Measurements from ENCODE around the gene PDLIM5. TPM values are rescaled to one million over a fixed set of nuclear protein-coding genes. Genes with fewer than 3 reads are reported as not detected.
"Not testable (repeated sequence)": the region's sequence is repeated elsewhere in the genome, so short reads cannot be mapped to it uniquely, and the experiment has no call there.

PDLIM5 gene
- total RNA-seq, 2 experiments from 2014 or later = 6.3 to 12.6 TPM

DNA sequence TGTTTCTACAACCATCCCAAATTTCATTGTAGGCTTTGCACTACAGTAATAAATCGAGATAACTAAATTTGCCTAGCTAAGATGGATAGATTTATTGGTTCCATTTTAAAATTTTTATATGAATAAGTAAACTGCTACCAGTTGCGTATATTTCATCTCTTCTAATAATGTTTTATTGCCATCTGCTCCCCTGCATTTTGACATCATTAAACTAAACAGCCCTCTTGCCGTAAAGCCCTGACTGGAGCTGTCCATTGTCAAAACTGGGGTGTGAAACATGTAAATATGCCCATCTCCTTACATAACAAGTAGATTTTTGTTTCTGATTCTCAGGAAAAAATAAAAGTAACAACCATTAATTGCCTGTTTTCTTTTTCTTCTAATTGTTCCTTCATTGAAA lies 175.2 kb downstream of the PDLIM5 start:
- Histone ChIP-seq H3K9me3 (ENCODE audit: low read length) (no peaks in the 10 kb centered on the region), H2AFZ (ENCODE audit: low read length) (no peak overlapping the region), H3K4me2 (ENCODE audit: low read length) (no peak overlapping the region), H3K27ac (ENCODE audit: low read depth, low read length, poor library complexity, severe bottlenecking) (no peak overlapping the region), H4K20me1 (ENCODE audit: insufficient read depth, low read length) (no peaks in the 10 kb centered on the region), H3K4me3 (ENCODE audit: low read depth, low read length, poor library complexity, severe bottlenecking) (no peak overlapping the region), H3K9me2 (ENCODE audit: insufficient read depth, low read length) (no peaks in the 10 kb centered on the region), H3K4me1 (ENCODE audit: insufficient read depth, low read length, poor library complexity, severe bottlenecking) (no peaks in the 10 kb centered on the region), H3K36me3 (ENCODE audit: insufficient read depth, low read length) (no peaks in the 10 kb centered on the region), H3K79me2 (ENCODE audit: insufficient read depth, low read depth, low read length) (no peaks in the 10 kb centered on the region)
- intact Hi-C loops (cut with micrococcal nuclease; ENCODE audit: unreplicated experiment) = no loop called here
- no TSS peak for BruUV-seq (replicated peaks)
- DNase-seq (ENCODE audit: low spot score) = no peak
- ChIA-PET POLR2A (interaction anchor here (0.9 kb wide), 1 partner anchor 86 kb away, joined by 3 read pairs; no protein-coding TSS in a partner anchor), CTCF (ENCODE audit: unreplicated experiment) (no interaction called here)
- TF ChIP-seq, protein P1, sequence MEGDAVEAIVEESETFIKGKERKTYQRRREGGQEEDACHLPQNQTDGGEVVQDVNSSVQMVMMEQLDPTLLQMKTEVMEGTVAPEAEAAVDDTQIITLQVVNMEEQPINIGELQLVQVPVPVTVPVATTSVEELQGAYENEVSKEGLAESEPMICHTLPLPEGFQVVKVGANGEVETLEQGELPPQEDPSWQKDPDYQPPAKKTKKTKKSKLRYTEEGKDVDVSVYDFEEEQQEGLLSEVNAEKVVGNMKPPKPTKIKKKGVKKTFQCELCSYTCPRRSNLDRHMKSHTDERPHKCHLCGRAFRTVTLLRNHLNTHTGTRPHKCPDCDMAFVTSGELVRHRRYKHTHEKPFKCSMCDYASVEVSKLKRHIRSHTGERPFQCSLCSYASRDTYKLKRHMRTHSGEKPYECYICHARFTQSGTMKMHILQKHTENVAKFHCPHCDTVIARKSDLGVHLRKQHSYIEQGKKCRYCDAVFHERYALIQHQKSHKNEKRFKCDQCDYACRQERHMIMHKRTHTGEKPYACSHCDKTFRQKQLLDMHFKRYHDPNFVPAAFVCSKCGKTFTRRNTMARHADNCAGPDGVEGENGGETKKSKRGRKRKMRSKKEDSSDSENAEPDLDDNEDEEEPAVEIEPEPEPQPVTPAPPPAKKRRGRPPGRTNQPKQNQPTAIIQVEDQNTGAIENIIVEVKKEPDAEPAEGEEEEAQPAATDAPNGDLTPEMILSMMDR (conservative IDR thresholded peaks at IDR 0.05; ENCODE audit: low read length) = no peak
- TF ChIP-seq EZH2phosphoT487 (IDR thresholded peaks at IDR 0.05; ENCODE audit: borderline replicate concordance, low read depth, low read length) = no peak

DNA sequence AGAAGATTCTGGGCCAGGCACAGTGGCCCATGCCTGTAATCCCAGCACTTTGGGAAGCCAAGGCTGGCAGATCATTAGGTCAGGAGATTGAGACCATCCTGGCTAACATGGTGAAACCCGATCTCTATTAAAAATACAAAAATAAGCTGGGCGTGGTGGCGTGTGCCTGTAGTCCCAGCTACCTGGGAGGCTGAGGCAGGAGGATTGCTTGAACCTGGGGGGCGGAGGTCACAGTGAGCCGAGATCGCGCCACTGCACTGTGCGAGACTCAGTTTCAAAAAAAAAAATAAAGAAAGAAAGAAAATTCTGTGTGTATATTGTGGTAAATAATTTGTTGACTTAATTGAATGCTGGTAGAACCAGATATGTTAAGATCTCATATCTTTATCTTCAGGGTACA lies 177.3 kb downstream of the PDLIM5 start:
- H3K4me1 ChIP-seq (ENCODE audit: insufficient read depth, low read length, poor library complexity, severe bottlenecking); H3K36me3 ChIP-seq (ENCODE audit: insufficient read depth, low read length); intact Hi-C loops (cut with micrococcal nuclease; ENCODE audit: unreplicated experiment); H3K79me2 ChIP-seq (ENCODE audit: insufficient read depth, low read depth, low read length); H2AFZ ChIP-seq (ENCODE audit: low read length); DNase-seq (ENCODE audit: low spot score); BruUV-seq (replicated peaks); H4K20me1 ChIP-seq (ENCODE audit: insufficient read depth, low read length); H3K9me2 ChIP-seq (ENCODE audit: insufficient read depth, low read length); H3K27ac ChIP-seq (ENCODE audit: low read depth, low read length, poor library complexity, severe bottlenecking); H3K4me3 ChIP-seq (ENCODE audit: low read depth, low read length, poor library complexity, severe bottlenecking); H3K9me3 ChIP-seq (ENCODE audit: low read length); CTCF ChIA-PET (ENCODE audit: unreplicated experiment); H3K4me2 ChIP-seq (ENCODE audit: low read length): not testable (repeated sequence)
- POLR2A ChIA-PET = interaction anchor here (0.7 kb wide), 1 partner anchor 23 kb away, joined by 5 read pairs; no protein-coding TSS in a partner anchor

GRCh38 chr4:94629837-94630236 lies 178.1 kb downstream of the PDLIM5 start:
- no peak for TF ChIP-seq EZH2phosphoT487 (IDR thresholded peaks at IDR 0.05; ENCODE audit: borderline replicate concordance, low read depth, low read length)
- TF ChIP-seq, protein P1 (conservative IDR thresholded peaks at IDR 0.05; ENCODE audit: low read length) = no peak
- no peak for DNase-seq (ENCODE audit: low spot score)
- H3K4me2 ChIP-seq (ENCODE audit: low read length) = no peak overlapping the region
- no peak overlapping the region for H3K27ac ChIP-seq (ENCODE audit: low read depth, low read length, poor library complexity, severe bottlenecking)
- CTCF ChIA-PET (ENCODE audit: unreplicated experiment) = no interaction called here
- no peak overlapping the region for H2AFZ ChIP-seq (ENCODE audit: low read length)
- no peaks in the 10 kb centered on the region for H3K36me3 ChIP-seq (ENCODE audit: insufficient read depth, low read length)
- POLR2A ChIA-PET = no interaction called here
- no TSS peak for BruUV-seq (replicated peaks)
- no peaks in the 10 kb centered on the region for H4K20me1 ChIP-seq (ENCODE audit: insufficient read depth, low read length)
- intact Hi-C loops (cut with micrococcal nuclease; ENCODE audit: unreplicated experiment) = no loop called here
- H3K79me2 ChIP-seq (ENCODE audit: insufficient read depth, low read depth, low read length) = no peaks in the 10 kb centered on the region
- no peak overlapping the region for H3K4me3 ChIP-seq (ENCODE audit: low read depth, low read length, poor library complexity, severe bottlenecking)
- H3K9me3 ChIP-seq (ENCODE audit: low read length) = no peaks in the 10 kb centered on the region
- H3K9me2 ChIP-seq (ENCODE audit: insufficient read depth, low read length) = no peaks in the 10 kb centered on the region
- H3K4me1 ChIP-seq (ENCODE audit: insufficient read depth, low read length, poor library complexity, severe bottlenecking) = no peaks in the 10 kb centered on the region
